Measurements from ENCODE around the gene KLHL42. TPM values are rescaled to one million over a fixed set of nuclear protein-coding genes. Genes with fewer than 3 reads are reported as not detected.

KLHL42 gene
- total and polyA plus RNA-seq, 2 donors from 2014 or later, result 6.6 to 21.2 TPM

DNA sequence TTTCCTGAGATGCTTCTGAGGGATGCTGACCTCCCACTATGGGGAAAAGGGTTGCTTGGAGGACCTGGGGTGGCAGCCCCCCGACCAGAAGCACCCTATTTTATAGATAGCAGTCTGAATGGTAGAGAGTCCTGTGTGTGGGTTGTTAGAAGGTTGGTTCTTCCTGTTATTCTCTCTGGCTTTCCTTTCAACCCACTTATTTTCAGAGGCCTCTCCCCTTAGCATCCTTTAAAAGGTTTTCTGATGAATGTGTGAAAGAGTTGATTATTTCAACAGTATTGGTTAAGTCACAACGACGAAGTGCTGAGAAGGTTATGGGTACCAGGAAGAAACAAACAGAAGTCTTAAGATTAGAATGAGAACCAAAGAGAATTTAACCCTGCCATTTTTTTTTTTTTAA is 20.8 kb downstream of the KLHL42 start:
- no peak overlapping the region for H3K4me3 ChIP-seq (ENCODE audit: low read length in 3 of 3)
- no peaks in the 10 kb centered on the region for H3K9me3 ChIP-seq (ENCODE audit: control insufficient read depth in 2 of 3, insufficient read depth in 1 of 3, low read length in 3 of 3)
- no peak for FAIRE-seq
- peaks cover 3 to 12% (median 5%) of the 10 kb centered on the region in 3 donors for H3K36me3 ChIP-seq (ENCODE audit: control insufficient read depth in 2 of 3, insufficient read depth in 3 of 3, low read length in 3 of 3)
- intact Hi-C loops (cut with DNase I), result no loop called here
- no peaks in the 10 kb centered on the region for H3K27me3 ChIP-seq (ENCODE audit: control insufficient read depth, insufficient read depth, low read length)
- no peak for DNase-seq
- H3K27ac ChIP-seq (ENCODE audit: low read depth in 2 of 2, low read length in 2 of 2), result no peak overlapping the region
- TF ChIP-seq, protein P1, sequence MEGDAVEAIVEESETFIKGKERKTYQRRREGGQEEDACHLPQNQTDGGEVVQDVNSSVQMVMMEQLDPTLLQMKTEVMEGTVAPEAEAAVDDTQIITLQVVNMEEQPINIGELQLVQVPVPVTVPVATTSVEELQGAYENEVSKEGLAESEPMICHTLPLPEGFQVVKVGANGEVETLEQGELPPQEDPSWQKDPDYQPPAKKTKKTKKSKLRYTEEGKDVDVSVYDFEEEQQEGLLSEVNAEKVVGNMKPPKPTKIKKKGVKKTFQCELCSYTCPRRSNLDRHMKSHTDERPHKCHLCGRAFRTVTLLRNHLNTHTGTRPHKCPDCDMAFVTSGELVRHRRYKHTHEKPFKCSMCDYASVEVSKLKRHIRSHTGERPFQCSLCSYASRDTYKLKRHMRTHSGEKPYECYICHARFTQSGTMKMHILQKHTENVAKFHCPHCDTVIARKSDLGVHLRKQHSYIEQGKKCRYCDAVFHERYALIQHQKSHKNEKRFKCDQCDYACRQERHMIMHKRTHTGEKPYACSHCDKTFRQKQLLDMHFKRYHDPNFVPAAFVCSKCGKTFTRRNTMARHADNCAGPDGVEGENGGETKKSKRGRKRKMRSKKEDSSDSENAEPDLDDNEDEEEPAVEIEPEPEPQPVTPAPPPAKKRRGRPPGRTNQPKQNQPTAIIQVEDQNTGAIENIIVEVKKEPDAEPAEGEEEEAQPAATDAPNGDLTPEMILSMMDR (IDR thresholded peaks at IDR 0.05; ENCODE audit: borderline replicate concordance, extremely low read depth, insufficient read depth), result no peak
- no peaks in the 10 kb centered on the region for H3K4me1 ChIP-seq (ENCODE audit: control insufficient read depth in 2 of 3, insufficient read depth in 2 of 3, low read depth in 1 of 3, low read length in 3 of 3)
- no peak overlapping the region for H3K9ac ChIP-seq (ENCODE audit: low read length in 3 of 3)

DNA sequence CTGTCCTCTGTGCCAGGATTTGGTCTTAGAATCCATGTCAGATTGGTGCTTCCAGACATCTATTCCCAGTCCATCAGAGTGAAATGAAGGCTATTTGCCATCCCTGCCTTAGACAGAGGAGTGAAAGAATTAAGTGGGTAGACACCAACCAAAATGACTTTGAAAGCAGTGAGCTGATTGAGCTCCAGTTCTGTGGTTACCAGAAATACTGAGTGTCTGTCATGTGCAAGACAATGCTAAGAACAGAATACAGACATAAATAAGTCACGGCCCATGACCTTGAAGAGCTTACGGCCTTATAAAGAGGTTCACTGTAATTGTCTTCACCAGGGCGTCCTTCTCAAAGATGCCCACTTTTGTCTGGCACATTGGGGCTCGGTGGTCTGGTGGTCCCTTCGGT is 21.6 kb downstream of the KLHL42 start:
- no peaks in the 10 kb centered on the region for H3K4me1 ChIP-seq (ENCODE audit: control insufficient read depth in 2 of 3, insufficient read depth in 2 of 3, low read depth in 1 of 3, low read length in 3 of 3)
- TF ChIP-seq, protein P1 (IDR thresholded peaks at IDR 0.05; ENCODE audit: borderline replicate concordance, extremely low read depth, insufficient read depth), result no peak
- no peaks in the 10 kb centered on the region for H3K9me3 ChIP-seq (ENCODE audit: control insufficient read depth in 2 of 3, insufficient read depth in 1 of 3, low read length in 3 of 3)
- FAIRE-seq (no peak), DNase-seq (no peak)
- no peak overlapping the region for H3K4me3 ChIP-seq (ENCODE audit: low read length in 3 of 3)
- no peaks in the 10 kb centered on the region for H3K27me3 ChIP-seq (ENCODE audit: control insufficient read depth, insufficient read depth, low read length)
- peaks cover 3 to 12% (median 5%) of the 10 kb centered on the region in 3 donors for H3K36me3 ChIP-seq (ENCODE audit: control insufficient read depth in 2 of 3, insufficient read depth in 3 of 3, low read length in 3 of 3)
- intact Hi-C loops (cut with DNase I), result no loop called here
- H3K27ac ChIP-seq (ENCODE audit: low read depth in 2 of 2, low read length in 2 of 2), result no peak overlapping the region
- H3K9ac ChIP-seq (ENCODE audit: low read length in 3 of 3), result no peak overlapping the region

DNA sequence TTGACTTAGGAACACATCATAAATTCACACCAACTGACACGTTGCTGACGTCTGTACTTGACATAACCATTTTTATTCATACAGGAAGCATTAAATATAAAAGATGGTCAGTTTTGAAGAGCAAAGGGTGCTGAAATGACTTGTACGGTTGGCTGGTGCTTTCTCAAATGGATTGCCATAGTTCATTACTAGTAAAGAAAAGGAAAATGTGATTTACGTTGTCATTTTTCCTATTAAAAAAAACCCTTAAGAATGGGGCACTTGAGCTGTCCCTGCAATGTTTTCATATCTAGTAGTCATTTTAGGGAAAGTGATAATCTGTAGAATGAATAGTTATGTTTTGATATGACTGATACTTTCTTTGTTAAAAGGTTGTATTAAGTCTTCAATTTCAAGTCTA is 22.5 kb downstream of the KLHL42 start:
- no peak overlapping the region for H3K4me3 ChIP-seq (ENCODE audit: low read length in 3 of 3)
- intact Hi-C loops (cut with DNase I), result no loop called here

More for the DNA sequence above, 22.5 kb downstream of the KLHL42 start:
- FAIRE-seq (no peak), DNase-seq (no peak)
- peaks cover 3 to 12% (median 5%) of the 10 kb centered on the region in 3 donors for H3K36me3 ChIP-seq (ENCODE audit: control insufficient read depth in 2 of 3, insufficient read depth in 3 of 3, low read length in 3 of 3)
- no peaks in the 10 kb centered on the region for H3K27me3 ChIP-seq (ENCODE audit: control insufficient read depth, insufficient read depth, low read length)
- TF ChIP-seq, protein P1 (IDR thresholded peaks at IDR 0.05; ENCODE audit: borderline replicate concordance, extremely low read depth, insufficient read depth), result no peak
- H3K9ac ChIP-seq (ENCODE audit: low read length in 3 of 3), result no peak overlapping the region
- no peaks in the 10 kb centered on the region for H3K9me3 ChIP-seq (ENCODE audit: control insufficient read depth in 2 of 3, insufficient read depth in 1 of 3, low read length in 3 of 3)
- no peak overlapping the region for H3K27ac ChIP-seq (ENCODE audit: low read depth in 2 of 2, low read length in 2 of 2)
- no peaks in the 10 kb centered on the region for H3K4me1 ChIP-seq (ENCODE audit: control insufficient read depth in 2 of 3, insufficient read depth in 2 of 3, low read depth in 1 of 3, low read length in 3 of 3)
